Fibroblast of pulmonary artery (primary cell): ENCODE results near the gene MAP3K12.

Experiments used
- DNase-seq: peaks from one replicate; pipeline ENCODE4 v3.0.0-alpha.2; 2010; ENCODE audit warnings: low read depth
- H3K4me3 ChIP-seq: replicated peaks from 2 replicates; pipeline ENCODE4 v1.5.1; 2011; ENCODE audit warnings: low read depth, mild to moderate bottlenecking, control low read depth, low read length, moderate library complexity
- TF ChIP-seq, protein P1 (sequence below): IDR thresholded peaks from 2 replicates; pipeline ENCODE4 v1.5.1; 2011; ENCODE audit warnings: mild to moderate bottlenecking, control low read depth, low read length, inconsistent platforms; ENCODE audit errors: missing control alignments

The MAP3K12 gene

DNA sequence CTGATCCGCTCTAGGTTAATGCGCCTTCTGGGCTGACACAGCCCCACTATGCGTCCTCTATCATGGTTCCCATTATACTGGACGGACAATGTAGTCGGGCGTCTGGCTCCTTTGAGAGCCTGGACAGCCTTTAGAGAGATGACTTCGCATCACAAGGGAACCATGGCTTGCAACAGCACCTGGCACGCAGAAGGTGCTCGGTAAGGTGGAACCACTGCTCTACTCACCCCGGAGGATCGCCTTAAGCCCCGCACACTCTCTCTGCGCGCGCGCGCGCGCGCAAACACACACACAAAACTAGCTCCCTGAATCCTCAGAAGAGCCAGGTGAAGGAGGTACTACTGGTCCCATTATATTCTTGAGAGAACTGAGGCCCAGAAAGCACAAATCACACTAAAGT is 7.1 kb downstream of the MAP3K12 start:
- TF ChIP-seq, protein P1, sequence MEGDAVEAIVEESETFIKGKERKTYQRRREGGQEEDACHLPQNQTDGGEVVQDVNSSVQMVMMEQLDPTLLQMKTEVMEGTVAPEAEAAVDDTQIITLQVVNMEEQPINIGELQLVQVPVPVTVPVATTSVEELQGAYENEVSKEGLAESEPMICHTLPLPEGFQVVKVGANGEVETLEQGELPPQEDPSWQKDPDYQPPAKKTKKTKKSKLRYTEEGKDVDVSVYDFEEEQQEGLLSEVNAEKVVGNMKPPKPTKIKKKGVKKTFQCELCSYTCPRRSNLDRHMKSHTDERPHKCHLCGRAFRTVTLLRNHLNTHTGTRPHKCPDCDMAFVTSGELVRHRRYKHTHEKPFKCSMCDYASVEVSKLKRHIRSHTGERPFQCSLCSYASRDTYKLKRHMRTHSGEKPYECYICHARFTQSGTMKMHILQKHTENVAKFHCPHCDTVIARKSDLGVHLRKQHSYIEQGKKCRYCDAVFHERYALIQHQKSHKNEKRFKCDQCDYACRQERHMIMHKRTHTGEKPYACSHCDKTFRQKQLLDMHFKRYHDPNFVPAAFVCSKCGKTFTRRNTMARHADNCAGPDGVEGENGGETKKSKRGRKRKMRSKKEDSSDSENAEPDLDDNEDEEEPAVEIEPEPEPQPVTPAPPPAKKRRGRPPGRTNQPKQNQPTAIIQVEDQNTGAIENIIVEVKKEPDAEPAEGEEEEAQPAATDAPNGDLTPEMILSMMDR, result no peak
- no peak for DNase-seq
- H3K4me3 ChIP-seq, result peak overlapping the region; percentile 54

DNA sequence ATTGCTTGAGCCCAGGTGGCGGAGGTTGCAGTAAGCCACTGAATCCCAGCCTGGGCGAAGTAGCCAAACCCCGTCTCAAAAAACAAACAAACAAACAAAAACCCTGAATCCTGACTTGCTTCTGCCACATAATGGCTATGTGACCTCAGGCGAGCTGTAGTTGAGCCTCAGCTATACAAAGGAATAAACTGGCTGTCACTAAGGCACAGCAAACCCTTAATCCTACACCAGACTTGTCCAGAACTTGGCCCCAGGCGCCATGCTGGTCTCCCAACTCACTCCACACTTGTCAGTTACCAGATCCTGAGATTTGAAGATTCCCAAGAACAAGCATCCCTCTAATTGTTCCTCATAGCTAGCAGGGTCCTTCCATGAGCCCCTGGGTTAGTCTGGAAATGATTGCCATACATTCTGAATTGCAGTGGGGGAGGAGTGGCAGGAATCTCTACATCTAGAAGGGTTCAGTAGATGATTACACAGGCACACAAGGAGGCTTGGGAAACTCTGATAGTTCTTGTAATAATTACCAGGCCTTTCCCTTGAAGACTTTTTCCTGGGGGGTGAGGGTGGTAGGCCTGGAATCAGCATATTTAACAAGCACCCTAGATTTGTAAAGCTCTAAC is 9.9 kb downstream of the MAP3K12 start:
- no peak overlapping the region for H3K4me3 ChIP-seq
- TF ChIP-seq, protein P1, result no peak
- DNase-seq, result no peak

DNA sequence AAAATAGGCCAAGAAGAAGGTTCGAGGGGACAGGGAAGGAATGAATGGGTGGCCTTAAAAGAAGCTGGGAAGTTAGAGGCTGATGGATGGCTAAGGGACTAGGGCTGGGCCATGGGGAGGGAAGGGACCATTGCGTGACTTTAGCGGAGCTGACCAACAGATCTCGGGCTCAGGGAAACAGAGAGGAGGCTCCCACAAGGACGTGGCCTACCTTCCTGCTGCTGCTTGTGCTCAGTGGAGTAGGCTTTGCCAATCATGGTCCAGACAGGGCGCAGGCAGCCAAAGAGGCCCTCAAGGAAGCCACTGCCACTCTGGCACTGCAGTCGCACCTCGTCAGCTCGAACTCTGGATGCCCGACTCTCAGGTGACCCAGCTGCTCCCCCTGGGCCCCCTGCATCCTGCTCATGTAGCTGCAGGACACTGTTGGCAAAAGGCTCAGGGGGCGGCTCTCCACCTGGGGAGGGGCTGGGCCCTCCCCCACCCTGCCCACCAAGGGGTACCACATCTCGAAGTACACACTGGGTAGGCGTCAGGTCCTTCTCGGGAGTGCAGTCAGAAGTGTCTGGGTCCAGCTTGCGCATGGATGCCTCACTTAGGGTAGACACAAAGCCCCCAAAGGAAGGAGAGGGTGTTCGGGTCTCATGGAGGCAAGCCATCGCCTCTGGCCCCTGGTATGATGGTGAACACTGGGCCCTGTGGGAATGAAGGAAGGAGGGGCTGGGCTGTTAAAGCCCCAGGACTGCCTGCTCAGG is 12.3 kb downstream of the MAP3K12 start:
- TF ChIP-seq, protein P1, result no peak
- no peak overlapping the region for H3K4me3 ChIP-seq
- DNase-seq, result no peak

DNA sequence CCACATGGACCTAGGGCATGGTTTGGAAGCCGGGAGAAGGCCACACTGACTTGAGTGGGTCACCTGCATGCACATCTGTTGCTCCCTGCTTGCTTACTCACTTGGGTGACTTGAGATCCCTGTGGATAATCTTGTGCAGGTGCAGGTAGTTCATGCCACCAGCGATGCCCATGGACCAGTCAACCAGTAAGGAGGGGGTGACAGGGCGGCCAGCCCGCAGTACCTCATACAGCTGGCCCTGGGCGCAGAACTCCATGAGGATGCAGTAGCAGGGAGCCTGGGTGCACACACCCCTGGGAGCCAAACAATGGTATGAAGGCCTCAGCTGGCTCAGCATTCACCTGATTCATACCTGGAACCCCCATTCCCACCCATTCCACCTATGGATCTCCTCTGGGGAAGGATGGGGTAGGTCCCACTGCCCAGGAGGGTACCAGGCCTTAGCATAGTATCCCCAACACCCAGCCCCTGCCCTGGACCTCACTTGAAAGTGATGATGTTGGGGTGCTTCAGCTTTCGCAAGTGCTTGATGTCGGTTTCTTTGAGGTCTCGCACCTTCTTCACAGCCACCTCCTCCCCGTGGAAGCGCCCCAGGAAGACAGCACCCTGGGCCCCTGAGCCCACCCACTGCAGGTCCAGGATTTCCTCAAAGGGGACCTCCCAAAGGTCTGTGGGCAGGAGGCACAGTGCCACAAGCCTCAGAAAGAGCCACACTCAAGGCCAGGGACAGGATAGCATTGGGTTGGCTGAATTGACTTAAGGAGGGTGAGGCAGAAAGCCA is 13.1 kb downstream of the MAP3K12 start:
- no peak for DNase-seq
- TF ChIP-seq, protein P1, result no peak
- H3K4me3 ChIP-seq, result no peak overlapping the region

DNA sequence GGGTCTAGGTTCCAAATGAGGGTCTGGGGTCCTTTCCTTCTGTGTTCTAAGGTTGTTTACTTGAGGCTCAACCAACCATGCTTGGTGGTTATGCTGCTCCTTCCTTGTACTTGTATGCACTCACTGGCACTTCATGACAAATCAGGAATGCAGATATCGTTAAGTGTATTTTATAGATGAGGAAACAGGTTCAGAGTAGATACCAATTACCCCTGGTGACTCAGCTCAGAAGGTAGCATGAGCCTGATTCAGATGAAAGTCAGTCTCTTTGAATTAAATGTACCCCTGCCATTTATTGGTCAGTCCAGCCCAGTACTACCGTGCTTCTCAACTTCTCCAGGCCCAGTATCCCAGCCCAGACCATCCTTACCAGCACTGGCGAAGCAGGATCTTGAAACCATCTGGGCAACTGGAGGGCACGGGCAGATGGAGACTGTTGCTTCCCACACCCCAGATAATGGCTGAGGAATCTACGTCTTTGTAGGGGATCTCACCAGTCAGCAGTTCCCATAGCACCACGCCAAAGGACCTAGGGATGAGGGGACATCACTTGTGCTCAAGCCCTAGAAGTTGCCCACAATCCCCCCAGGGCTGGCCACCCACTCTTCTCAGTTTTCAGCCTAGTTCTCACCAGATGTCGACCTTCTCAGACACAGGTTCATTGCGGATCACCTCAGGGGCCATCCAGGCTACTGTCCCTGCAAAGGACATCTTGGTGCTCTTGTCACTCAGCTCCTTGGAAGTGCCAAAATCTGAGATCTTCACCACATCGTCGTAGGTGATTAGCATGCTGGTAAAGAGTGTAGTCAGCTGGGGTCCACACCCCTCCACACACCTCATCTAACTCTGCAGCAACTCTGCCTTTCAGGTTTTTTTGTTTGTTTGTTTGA is 14.3 kb downstream of the MAP3K12 start:
- no peak for DNase-seq
- TF ChIP-seq, protein P1, result no peak
- no peak overlapping the region for H3K4me3 ChIP-seq

DNA sequence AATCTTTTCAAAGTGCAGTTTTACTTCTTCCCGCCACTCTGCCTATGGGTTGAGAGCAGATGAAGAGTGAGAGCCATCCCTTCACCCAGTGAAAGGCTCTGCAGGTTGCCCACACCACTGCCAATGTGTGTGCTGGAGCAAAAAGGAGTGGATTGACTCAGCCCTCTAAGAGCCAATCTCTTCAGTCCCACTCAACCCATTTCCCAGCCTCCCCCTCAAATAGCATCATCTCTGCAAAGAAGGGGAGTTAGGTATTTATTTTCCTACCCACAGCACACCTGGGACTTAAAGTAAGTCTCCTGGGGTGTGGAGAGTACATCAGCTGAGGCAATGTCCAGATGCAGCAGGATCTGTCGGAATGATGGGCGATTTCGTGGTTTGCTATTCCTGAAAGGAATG is 15.3 kb downstream of the MAP3K12 start:
- TF ChIP-seq, protein P1, result no peak

More for the DNA sequence above, 15.3 kb downstream of the MAP3K12 start:
- no peak for DNase-seq
- H3K4me3 ChIP-seq, result no peak overlapping the region
